ENCODE data around the gene DDX19B.

GRCh38 chr16:70270176-70270575 lies 28.8 kb upstream of the DDX19B start:
- no peak for TF ChIP-seq EZH2 (IDR thresholded peaks at IDR 0.05; ENCODE audit: insufficient read depth, poor library complexity, severe bottlenecking)
- no peak for TF ChIP-seq EZH2phosphoT487 (IDR thresholded peaks at IDR 0.05; ENCODE audit: insufficient read depth, low read depth)
